Endothelial cell of umbilical vein (primary cell): ENCODE measurements around the gene ZNF207. TPM values are rescaled to one million over a fixed set of nuclear protein-coding genes. Genes with fewer than 3 reads are reported as not detected.

ENCODE experiments used
- BruUV-seq: library from RNA; stranded (reverse); fragments of 400-500 nt; replicated peaks from 2 replicates; lab custom pipeline; 2021; lab: Mats Ljungman, UMichigan
- CTCF ChIA-PET: fragments of 300-600, 350-600 bp; sonication (Branson Sonifier 250); formaldehyde crosslinking; loops from one replicate; lab custom pipeline; 2021; ENCODE audit warnings: antibody characterized with exemption, inconsistent platforms; lab: Charles Lee
- POLR2A ChIA-PET: fragments of 300-600, 350-600 bp; sonication (Branson Sonifier 250); formaldehyde crosslinking; loops from one replicate; lab custom pipeline; 2021; ENCODE audit warnings: antibody characterized with exemption, inconsistent platforms; lab: Charles Lee
- DNase-seq: peaks from one replicate; pipeline ENCODE4 v3.0.0-alpha.2; 2011; ENCODE audit warnings: low read depth, low spot score
- FAIRE-seq: peaks from 2 replicates; lab custom pipeline; 2011; peaks lifted over from hg19 to GRCh38; lab: Jason Lieb, UNC
- H2AFZ ChIP-seq: 2 replicates; pipeline ENCODE4 v1.6.0; 2012; ENCODE audit warnings: low read depth, low read length, control low read depth, inconsistent platforms
- H3K27ac ChIP-seq: 2 replicates; pipeline ENCODE4 v1.5.1; 2011; ENCODE audit warnings: low read depth, mild to moderate bottlenecking, control low read depth, low read length, moderate library complexity; ENCODE audit not compliant: insufficient read depth
- H3K27me3 ChIP-seq, 2 experiments: 2 replicates each; pipeline versions ENCODE4 v1.6.0 to v1.6.1; 2011; ENCODE audit warnings: low read length in 2 of 2, mixed read lengths in 1 of 2; ENCODE audit not compliant: control insufficient read depth in 2 of 2, insufficient read depth in 2 of 2
- H3K36me3 ChIP-seq, 2 experiments: 2 replicates in 1 of 2; 3 replicates in 1 of 2; pipeline ENCODE4 v1.5.1; 2011; ENCODE audit warnings: low read length in 2 of 2, mild to moderate bottlenecking in 1 of 2, moderate library complexity in 1 of 2; ENCODE audit not compliant: control insufficient read depth in 2 of 2, insufficient read depth in 2 of 2; ENCODE audit errors: extremely low read depth in 1 of 2
- H3K4me1 ChIP-seq: 3 replicates; pipeline ENCODE4 v1.5.1; 2011; ENCODE audit warnings: mild to moderate bottlenecking, low read length; ENCODE audit not compliant: control insufficient read depth, insufficient read depth; ENCODE audit errors: extremely low read depth
- H3K4me2 ChIP-seq: 2 replicates; pipeline ENCODE4 v1.6.1; 2011; ENCODE audit warnings: low read length, control low read depth, mixed read lengths; ENCODE audit not compliant: insufficient read depth
- H3K4me3 ChIP-seq, 3 experiments: fragments of 200-600 bp in 1 of 3; sonication (generic), shearing (Covaris generic) in 1 of 3; replicated peaks in 1 of 3; 2 replicates each; pipeline ENCODE4 v1.5.1; 2011 to 2016; ENCODE audit warnings: control low read depth in 3 of 3, low read length in 3 of 3, mild to moderate bottlenecking in 2 of 3, inconsistent platforms in 1 of 3, low read depth in 1 of 3, moderate library complexity in 1 of 3; ENCODE audit not compliant: insufficient read depth in 1 of 3
- H3K79me2 ChIP-seq: 2 replicates; pipeline ENCODE4 v1.6.0; 2012; ENCODE audit warnings: low read length, inconsistent platforms; ENCODE audit not compliant: control insufficient read depth, insufficient read depth
- H3K9ac ChIP-seq: replicated peaks from 2 replicates; pipeline ENCODE3; 2011; ENCODE audit warnings: low read length, control low read depth; ENCODE audit not compliant: insufficient read depth; ENCODE audit errors: extremely low read depth
- H3K9me1 ChIP-seq: replicated peaks from 3 replicates; pipeline ENCODE4 v1.6.0; 2011; ENCODE audit warnings: mild to moderate bottlenecking, low read length; ENCODE audit not compliant: control insufficient read depth, insufficient read depth; ENCODE audit errors: extremely low read depth
- H3K9me3 ChIP-seq: replicated peaks from 2 replicates; pipeline ENCODE4 v1.5.1; 2012; ENCODE audit warnings: low read length, inconsistent platforms; ENCODE audit not compliant: control insufficient read depth, insufficient read depth
- H4K20me1 ChIP-seq: replicated peaks from 2 replicates; pipeline ENCODE3; 2011; ENCODE audit warnings: mild to moderate bottlenecking, low read length; ENCODE audit not compliant: control insufficient read depth, insufficient read depth; ENCODE audit errors: extremely low read depth
- CTCF ChIP-seq, 2 donors: IDR thresholded peaks; 1 replicate in 1 of 2; 2 replicates in 1 of 2; pipeline ENCODE4 v1.5.1; 2011; ENCODE audit warnings: low read length in 2 of 2, mild to moderate bottlenecking in 2 of 2, moderate library complexity in 2 of 2, control low read depth in 1 of 2, inconsistent platforms in 1 of 2, low read depth in 1 of 2; ENCODE audit not compliant: insufficient read depth in 1 of 2; ENCODE audit errors: extremely low read depth in 1 of 2
- EZH2 ChIP-seq: IDR thresholded peaks from 2 replicates; pipeline ENCODE4 v1.6.1; 2012; ENCODE audit warnings: borderline replicate concordance, low read depth, mild to moderate bottlenecking, moderate library complexity, low read length, inconsistent platforms; ENCODE audit not compliant: severe bottlenecking
- FOS ChIP-seq: IDR thresholded peaks from 2 replicates; pipeline ENCODE4 v1.6.1; 2011; ENCODE audit warnings: mild to moderate bottlenecking, low read length, moderate library complexity, borderline replicate concordance; ENCODE audit not compliant: insufficient read depth
- JUN ChIP-seq: IDR thresholded peaks from 2 replicates; pipeline ENCODE4 v1.6.1; 2011; ENCODE audit warnings: borderline replicate concordance, low read depth; ENCODE audit not compliant: insufficient read length, insufficient read depth
- POLR2A ChIP-seq: IDR thresholded peaks from 2 replicates; pipeline ENCODE4 v1.6.1; 2012; ENCODE audit warnings: low read depth, mild to moderate bottlenecking, control low read depth, low read length
- POLR2AphosphoS5 ChIP-seq: IDR thresholded peaks from 2 replicates; pipeline ENCODE4 v1.6.1; 2012; ENCODE audit warnings: low read depth, mild to moderate bottlenecking, control low read depth, low read length, moderate library complexity; ENCODE audit not compliant: insufficient read depth
- dilution Hi-C: fragments of 300-500 bp; cut with MboI; formaldehyde crosslinking; loops from one replicate; pipeline ENCODE4 v1.15.0; 2019; ENCODE audit warnings: low sequenced_read_pairs; ENCODE audit not compliant: extremely low pct_ligation_motif_present
- intact Hi-C: fragments of 100-400 bp; cut with micrococcal nuclease; formaldehyde crosslinking; loops from one replicate; pipeline ENCODE4 v1.10.0; 2022
- polyA plus RNA-seq, 4 experiments: library from polyadenylated mRNA; depleted of rRNA in 3 of 4; stranded (reverse) in 3 of 4; unstranded in 1 of 4; fragments of >200 nt; gene quantifications; 2 replicates each; pipeline versions ENCODE4 v1.2.1 to v1.2.3, GENCODE V29; 2011 to 2012; ENCODE audit warnings: missing spikeins in 1 of 4
- total RNA-seq: library from RNA; stranded (reverse); gene quantifications from 2 replicates; pipeline ENCODE4 v1.2.3, GENCODE V29; 2021

The ZNF207 gene
- total and polyA plus RNA-seq, 2 donors (not counting 3 experiments of a cell fraction or from before 2014, with no cell fraction given) = 206 to 231 TPM

DNA sequence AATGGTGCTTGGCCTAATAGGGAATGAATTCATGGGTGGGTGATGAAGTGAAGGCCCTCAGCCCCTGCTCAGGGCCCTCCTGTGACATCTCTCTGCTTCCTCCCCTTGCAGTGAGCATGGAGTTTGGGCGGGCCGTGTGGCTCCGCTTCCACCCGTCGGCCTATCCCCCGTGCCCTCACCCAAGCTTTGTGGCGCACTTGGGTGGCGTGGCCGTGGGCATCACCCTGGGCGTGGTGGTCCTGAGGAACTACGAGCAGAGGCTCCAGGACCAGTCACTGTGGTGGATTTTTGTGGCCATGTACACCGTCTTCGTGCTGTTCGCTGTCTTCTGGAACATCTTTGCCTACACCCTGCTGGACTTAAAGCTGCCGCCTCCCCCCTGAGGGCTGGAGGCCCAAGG, 29.1 kb upstream of the ZNF207 start:
- no peak for DNase-seq
- Histone ChIP-seq H3K9ac (no peak overlapping the region), H3K36me3 (no peaks in the 10 kb centered on the region), H2AFZ (no peak overlapping the region), H3K27me3 (peaks cover 0 to 2% of the 10 kb centered on the region in 2 experiments), H3K4me3 (no peak overlapping the region), H3K79me2 (no peaks in the 10 kb centered on the region), H3K9me1 (no peaks in the 10 kb centered on the region), H3K4me1 (no peaks in the 10 kb centered on the region), H3K9me3 (no peaks in the 10 kb centered on the region), H4K20me1 (no peaks in the 10 kb centered on the region), H3K4me2 (no peak overlapping the region), H3K27ac (no peak overlapping the region)
- no peak for FAIRE-seq
- no peak for TF ChIP-seq POLR2A
- TF ChIP-seq JUN = no peak
- no peak for TF ChIP-seq EZH2
- no peak for TF ChIP-seq POLR2AphosphoS5
- no TSS peak for BruUV-seq
- dilution Hi-C loops = no loop called here
- CTCF ChIA-PET = interaction anchor here (1.1 to 5.7 kb wide), 5 partner anchors 33 to 179 kb away, joined by 3 to 57 read pairs (median 3); partner anchors contain the start of gene RHOT1
- intact Hi-C loops = no loop called here
- POLR2A ChIA-PET = no interaction called here

- Histone ChIP-seq H3K9ac (no peak overlapping the region), H3K79me2 (no peaks in the 10 kb centered on the region), H3K36me3 (no peaks in the 10 kb centered on the region), H3K9me3 (no peaks in the 10 kb centered on the region), H3K4me3 (no peak overlapping the region), H3K4me2 (no peak overlapping the region), H2AFZ (no peak overlapping the region), H3K9me1 (no peaks in the 10 kb centered on the region), H4K20me1 (no peaks in the 10 kb centered on the region), H3K4me1 (no peaks in the 10 kb centered on the region), H3K27ac (no peak overlapping the region), H3K27me3 (no peaks in the 10 kb centered on the region)
- no peak for DNase-seq
- ChIA-PET POLR2A (no interaction called here), CTCF (interaction anchor here (1.6 to 5.7 kb wide), 3 partner anchors 14 to 119 kb away, joined by 3 to 57 read pairs (median 10); no protein-coding TSS in a partner anchor)
- dilution Hi-C loops (no loop called here), intact Hi-C loops (no loop called here)
- no peak for FAIRE-seq
- TF ChIP-seq FOS (no peak), POLR2A (no peak), CTCF (IDR thresholded peaks at IDR 0.05; ENCODE audit: extremely low read depth in 1 of 2, insufficient read depth in 1 of 2, low read depth in 1 of 2, low read length in 2 of 2) (no peak), EZH2 (no peak), POLR2AphosphoS5 (no peak)
- no TSS peak for BruUV-seq
These were observed 26.9 kb upstream of the ZNF207 start for GRCh38 chr17:32323046-32323445.
